ENCODE data around the gene ZNF280A.

ZNF280A gene, protein sequence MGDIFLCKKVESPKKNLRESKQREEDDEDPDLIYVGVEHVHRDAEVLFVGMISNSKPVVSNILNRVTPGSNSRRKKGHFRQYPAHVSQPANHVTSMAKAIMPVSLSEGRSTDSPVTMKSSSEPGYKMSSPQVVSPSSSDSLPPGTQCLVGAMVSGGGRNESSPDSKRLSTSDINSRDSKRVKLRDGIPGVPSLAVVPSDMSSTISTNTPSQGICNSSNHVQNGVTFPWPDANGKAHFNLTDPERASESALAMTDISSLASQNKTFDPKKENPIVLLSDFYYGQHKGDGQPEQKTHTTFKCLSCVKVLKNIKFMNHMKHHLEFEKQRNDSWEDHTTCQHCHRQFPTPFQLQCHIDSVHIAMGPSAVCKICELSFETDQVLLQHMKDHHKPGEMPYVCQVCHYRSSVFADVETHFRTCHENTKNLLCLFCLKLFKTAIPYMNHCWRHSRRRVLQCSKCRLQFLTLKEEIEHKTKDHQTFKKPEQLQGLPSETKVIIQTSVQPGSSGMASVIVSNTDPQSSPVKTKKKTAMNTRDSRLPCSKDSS

DNA sequence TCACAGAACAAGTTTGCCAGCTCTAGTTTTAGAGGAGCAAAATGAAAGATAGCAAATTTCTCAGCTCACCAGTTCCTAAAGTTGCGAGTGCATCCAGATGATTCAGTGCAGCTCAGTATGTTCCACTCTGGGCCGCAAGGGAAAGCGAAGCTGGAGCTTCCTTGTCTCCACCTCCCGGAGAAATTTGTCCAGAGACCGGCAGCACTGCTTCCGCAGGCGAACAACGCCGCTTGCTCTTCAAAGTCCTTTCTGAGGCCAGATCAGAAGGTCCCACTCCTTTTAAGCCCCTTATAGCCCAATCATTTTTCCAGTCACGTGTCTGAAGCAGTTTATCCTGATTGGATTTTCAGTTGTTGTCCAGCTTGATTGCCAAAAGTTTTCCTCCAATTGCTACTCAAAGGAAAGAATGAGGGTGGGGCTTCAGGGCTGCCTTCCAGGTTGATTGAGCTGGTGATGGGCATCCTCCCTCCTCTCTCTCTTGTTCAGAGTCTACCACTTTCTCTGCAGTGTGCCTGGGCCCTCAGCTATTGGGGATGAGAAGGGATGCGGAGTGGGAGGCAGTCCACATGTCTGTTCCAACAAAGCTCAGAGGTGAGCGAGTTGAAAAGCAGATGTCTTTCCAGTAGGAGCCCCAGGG lies at the start of gene ZNF280A:
Gene ZNF280A, minus strand, starts transcription at position 251 of the 637 bp plus-strand sequence. CDS start 4,640 bp downstream, outside the sequence.
- no peak for DNase-seq

DNA sequence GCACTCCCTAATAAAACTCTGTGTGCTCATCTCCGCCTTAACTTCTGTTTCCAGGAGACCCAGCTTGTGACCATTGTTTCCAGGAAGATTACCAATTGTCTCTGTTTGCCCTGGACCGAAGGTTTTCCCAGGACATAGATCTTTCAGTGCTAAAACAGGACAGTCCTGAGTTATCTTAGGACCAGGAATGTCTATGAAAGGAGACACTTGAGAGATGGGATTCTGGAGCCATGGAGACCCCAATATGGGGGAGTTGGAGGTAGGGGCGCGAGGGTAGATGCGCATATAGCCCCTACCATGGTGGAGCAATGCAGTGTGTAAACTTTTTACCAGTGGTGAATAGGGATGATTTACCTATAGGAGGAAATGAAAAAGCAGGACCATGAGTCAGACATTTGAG lies 49.1 kb upstream of the ZNF280A start:
- no peak for DNase-seq

DNA sequence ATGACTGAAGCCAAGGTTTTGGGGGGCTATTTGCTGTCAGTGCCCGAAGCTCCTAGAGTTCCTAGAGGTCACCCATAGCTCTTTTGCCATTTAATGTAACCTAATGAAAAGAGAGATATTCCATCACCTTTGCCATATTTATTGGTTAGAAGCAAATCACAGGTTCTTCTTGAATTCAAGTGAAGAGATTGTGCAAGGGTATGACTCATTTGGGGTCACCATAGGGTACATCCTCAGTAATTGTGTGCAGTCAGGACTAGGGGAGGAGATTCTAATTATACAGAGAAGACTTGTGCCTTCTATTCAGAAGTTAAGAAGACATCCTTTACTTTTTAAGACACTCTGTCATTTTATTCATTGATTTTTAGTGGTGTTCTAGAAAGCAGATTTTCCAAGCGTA lies 45.9 kb upstream of the ZNF280A start:
- no peak for DNase-seq

DNA sequence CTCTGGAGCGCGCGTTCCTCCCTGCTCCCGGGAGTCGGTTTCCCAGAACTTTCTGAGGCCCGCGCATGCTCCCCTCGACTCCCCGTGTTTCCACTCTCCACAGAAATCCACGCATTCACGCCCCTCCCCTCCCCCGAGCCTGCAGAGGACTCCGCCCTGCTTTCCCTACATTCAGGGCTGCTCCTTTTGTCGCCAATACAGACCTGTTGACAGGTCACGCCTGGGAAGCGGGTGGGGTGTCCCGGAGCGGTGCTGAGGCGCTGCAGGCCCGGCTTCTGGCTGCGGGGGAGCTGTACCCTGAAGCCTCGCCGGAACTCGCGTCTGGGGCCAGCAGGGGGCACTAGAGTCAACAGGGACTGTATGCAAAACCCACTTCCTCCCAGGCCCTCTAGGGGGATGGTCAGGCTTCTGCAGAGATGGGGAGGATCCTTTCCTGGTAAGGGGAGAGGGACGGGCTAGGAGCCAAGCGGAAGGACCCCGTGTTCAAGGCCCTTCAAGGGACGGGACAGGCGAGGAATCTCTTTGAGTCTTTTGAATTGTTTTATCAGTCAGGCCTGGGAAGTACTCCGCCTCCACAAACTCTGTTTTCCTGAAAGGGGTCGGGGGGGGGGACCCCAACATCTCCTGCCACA lies 39.0 kb upstream of the ZNF280A start, which contains the start of gene PRAME:
Gene PRAME, minus strand, starts transcription at position 294 of the 632 bp plus-strand sequence. CDS start 2,433 bp downstream, outside the sequence.
- DNase-seq, result peak; percentile 74

DNA sequence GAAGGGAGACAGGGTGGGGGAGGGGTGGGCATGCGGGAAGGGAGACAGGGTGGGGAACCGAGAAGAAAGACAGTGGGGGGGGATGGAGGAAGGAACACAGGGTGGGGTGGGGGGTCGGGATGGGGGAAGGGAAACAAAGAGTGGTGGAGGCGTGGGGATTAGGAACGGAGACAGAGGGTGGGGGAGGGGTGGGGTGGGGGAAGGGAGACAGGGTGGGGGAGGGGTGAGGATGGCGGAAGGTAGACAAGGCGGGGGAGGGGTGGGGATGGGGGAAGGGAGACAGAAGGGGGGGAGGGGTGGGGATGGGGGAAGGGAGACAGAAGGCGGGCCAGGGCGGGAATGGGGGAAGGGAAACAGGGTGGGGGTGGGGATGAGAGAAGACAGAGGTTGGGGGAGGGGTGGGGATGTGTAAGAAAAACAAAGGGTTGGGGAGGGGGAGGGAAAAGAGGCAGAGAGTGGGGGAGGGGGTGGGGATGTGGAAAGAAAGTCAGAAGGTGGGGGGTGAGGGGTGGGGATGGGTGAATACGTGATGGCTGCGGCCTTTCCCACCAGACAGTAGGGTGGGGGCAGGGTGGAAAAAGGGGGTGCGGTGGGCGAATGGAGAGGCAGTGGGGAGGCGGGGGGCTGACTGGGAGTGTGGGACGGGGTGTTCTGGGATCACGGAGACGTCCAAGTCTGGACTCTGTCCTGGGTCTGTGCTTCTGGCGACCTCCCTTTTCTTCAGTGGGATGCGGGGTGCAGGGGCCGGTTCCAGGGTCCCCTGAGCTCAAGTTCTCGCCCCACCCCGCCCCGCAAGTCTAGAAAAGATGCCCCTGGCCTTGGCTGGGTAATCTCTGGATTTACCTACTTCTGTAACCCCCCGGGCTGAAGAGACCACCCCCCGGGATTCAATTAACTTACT lies 38.3 kb upstream of the ZNF280A start:
- DNase-seq, result no peak

DNA sequence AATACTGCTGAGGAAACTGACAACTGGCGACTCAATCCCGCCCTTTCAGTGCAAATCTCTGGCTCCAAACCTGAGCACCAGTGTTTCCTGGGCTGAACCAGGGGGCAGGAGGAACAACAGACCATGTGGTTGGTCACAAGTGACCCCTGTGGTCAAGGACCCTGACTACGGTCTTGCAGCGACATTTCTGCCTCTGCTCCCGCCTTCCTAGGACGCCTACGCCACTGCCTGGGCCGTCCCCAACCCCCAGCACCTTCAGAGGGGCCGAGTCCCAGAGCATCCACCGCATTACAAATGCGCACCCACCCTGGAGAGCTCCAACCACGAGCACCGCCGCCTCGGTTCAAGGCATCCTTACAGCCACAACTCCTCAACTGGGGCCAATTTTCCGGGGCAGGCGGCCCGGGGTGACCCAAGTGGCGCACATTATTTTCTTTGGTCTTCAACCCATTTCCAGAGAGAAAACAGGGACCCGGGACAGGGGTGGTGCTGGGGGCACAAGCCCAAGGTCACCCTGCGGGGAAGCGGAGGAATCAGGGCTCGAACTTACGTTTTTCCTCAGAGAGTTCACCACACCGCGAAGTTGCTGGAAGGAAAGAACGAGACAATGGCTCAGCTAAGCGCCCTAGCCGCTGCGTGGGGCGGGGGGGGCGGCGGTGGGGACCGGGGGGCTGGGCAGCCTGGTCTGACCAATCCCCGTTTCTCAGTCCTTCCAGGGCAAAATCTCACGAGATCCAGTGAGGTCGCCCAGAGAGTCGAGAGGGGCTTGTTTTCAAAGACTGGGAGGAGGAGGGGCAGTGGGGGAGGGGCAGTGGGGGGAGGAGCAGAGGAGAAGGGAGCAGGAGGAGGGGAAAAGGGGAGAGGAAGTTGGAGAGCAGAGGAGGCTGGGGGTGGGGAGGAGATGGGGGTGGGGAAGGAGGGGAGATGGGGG lies 37.2 kb upstream of the ZNF280A start:
- DNase-seq, result no peak

DNA sequence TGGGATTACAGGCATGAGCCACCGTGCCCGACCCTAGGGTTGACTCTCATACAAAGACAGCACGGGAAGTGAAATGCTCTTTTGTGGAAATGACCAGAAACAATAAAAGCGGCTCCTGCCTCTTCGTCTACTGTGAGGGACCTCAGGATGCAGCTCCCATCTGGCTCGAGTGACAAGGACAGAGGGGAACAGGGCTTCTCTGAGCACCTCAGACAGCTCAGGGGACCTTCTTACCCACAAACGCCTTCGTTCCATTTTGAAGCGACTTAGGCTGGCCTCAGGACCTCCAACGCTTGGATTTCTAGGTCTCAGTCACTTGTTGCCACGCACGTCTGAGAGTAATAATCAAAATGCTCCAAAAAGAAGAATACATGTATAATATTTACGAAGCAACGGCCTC lies 36.5 kb upstream of the ZNF280A start:
- no peak for DNase-seq

DNA sequence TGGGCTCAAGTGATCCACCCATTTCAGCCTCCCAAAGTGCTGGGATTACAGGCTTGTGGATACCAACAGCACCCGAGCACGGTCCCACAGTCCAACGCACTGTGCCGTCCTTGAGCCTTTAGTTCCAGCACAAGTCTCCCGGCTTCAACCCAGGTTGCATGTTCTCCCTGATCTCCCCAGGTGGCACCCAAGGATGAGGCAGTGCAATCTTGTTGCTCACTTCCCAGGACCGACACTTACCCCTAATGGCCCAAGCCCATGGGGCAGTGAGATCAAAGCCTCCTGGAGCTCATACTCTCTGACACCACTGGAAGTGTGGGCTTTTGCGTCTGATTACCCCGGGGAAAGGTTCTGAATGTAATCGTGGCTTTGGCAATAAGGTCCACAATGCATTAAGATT lies 35.5 kb upstream of the ZNF280A start:
- DNase-seq, result no peak

DNA sequence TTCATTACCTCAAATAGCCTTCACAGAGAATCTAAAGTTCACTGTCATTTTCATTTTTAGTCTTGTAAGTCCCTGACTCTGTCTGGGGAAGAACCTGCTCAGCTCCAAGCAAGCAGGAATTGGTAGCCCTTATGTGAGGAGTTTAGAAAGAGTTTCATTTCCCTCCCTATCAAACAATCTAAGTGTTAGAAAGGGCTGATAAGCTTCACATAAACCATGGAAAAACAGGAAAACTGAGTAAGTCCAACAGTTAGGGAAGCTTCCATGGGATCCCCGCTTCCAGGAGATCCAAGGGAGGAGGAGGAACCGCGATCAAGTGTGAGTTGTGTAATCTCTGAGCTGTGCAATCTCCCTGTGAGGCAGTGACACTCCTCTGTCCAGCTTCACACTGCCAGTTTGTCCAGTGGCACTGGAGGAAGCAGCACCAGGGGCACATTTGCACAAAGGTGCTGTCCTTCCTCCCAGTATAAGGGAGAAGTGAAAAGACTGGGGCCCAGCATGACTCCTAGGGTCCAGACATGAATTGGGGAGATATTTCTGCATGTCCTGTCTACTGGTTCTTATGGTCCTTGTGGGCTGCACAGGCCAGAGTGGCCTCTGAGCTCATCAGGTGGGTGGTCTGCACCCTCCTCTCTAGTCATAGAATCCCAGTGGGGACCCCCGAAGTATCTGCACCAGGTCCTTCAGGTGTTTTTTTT lies 34.7 kb upstream of the ZNF280A start:
- no peak for DNase-seq

DNA sequence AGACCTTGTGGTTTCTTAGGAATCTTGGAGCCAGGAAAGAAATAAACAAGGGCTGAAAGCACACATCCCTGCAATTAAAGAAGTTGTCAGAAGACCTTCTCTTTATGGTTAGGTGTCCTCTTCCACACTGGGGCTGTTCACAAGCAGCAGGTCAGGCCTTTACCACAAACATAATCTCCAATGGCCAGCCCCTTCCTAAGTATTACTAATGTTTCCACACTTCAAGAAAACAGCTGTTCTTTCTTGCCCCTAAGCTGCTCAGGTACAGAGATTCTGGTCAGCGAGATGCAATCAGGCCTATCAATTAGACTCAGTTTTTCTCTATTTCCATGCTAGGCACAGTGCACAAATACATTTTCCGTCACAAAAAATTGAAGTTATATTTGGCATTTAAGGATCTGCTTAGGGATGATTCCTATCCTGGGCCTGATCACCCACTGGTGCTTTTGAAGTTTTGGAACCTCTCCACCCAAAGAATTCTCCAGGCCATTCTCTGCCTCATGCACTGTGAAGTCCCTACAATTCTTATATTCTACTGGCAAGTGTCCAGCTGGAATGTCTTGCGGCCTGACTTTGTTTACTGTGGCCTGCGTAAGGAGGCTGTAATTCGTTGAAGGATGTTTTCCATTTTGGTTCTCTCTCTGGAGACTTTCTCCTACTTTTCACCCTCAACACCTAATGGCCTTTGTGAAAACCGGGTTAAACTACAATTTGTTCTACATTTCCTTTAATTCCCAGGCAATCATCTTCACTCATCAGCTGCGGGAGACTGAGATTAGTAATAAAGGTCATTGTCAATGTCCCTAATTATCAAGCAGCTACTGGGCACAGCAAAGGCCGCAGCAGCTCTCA lies 33.9 kb upstream of the ZNF280A start:
- DNase-seq, result no peak

DNA sequence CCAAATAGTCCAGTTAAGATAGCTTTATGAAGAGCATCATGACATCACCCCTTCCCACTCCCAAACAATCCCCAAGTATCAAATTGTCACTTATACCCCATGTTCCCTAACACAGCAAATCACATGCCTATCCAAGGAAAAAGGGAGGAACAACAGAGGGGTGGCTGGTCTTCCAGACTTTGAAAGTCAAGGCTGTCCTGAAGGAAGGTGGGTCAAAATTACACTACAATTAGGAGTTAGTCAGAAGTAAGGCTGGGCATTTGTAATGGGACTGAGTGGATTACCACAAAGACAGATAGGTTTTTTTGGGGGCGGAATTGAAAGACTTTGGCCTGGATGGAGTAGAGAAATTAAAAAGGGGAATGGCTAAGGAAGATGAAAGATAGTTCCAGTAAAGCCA lies 33.1 kb upstream of the ZNF280A start:
- no peak for DNase-seq

DNA sequence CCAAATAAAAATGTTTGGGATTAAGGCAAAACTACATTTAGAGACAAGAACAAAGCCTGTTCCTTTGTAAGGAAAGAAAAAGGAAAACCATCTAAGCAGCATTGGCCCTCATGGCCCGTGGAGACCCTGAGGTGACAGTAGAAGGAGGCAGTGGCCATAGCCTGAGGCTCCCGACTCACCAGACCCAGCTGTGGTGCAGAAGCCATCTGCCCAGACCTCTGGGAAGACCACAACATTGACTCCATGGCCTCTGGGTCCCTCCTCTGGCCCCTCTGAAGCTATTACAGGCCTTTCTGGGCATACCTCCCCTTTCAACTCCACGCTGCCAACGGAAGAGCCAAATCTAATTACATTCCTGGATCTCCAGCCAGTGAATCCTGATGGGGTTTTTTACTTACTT lies 32.6 kb upstream of the ZNF280A start:
- no peak for DNase-seq

DNA sequence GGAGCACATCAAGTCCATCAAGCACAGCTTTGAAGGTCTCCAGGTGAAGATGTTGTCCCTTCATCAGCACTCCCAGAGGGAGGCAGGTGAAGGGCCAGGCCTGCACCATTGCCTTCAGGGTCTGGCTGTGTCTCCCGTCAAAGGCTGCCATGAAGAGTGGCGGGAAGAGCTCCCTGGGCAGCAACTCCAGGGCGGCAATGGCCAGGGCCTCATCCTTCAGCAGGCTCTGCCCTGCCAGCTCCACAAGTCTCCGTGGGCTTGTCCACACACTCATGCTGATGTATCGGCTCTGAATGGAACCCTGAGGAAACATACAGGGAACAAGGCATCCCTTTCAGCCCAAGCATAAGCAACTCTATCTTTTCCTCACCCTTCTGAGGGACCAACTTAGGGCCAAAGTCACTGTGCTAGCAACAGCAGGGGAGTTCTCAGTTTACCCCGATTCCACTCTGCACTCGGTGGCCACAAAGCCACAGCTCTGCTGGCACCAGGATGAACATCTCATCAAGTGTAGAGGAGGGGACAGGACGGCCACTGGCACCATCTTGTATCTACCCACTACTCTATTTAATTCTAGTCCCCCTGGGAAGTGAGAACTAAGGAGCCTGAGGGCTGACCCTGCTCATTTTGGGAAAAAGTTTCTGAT lies 30.8 kb upstream of the ZNF280A start:
- DNase-seq, result no peak

DNA sequence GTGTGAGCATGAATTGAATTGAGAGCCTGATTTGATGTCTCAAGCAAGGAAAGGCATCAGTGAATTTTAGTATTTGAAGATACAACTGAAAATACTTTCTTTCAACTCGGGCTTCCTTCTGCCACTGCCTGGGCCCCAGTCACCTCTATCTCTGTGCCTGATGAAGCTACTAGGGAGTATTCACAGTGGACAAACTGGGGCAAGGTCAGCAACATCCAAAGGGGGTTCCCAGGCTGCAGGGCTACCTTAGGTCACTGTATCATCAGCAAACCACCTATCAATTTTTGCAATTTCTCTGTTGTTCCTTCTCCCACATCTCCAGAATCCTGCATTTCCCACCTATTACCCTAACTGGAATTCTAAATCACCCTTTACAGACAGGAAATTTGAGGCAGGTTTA lies 28.8 kb upstream of the ZNF280A start:
- DNase-seq, result no peak

DNA sequence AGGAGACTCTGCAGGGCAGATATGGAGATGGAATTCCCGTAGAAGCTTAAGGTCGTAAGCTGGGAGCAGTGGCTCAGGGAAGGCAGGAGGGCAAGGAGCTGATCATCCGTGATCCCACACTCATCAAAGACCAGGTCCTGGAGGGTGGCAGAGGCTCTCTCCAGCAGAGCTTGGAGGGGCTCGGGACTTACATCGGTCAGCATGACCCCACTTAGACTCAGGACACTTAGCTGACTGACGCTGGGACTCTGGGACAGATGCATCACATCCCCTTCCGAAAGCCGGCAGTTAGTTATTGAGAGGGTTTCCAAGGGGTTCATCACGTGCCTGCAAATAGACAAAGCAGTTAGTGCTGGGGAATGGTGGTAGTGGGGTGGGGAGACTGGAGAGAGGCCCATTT lies 28.2 kb upstream of the ZNF280A start:
- DNase-seq, result no peak

DNA sequence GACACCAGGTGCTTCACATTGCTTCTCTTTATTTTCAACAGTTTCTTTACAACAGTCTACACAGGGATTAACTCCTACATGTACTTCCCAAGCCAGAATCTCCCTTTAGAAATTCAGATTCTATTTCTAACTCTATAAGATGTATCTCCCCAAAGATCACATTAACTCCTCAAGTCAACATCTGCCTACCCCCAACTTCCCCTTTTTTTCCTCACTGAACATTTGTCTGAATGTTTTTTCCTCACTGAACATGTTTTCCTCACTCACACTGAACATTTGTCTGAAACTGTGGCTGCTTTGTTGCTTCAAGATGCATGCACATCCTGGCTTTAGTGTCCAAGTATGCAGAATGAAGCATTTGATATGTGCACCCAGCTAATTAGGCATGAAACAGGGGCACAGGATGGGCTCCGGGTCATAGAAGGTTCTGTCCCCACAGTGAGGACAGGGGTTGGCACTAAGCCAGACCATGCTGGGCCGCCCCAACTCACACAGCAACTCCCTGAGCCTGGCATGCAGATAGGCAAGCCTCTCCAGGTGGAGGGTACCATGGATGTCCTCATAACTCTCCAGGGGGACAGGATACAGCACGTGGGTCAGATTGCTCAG lies 27.7 kb upstream of the ZNF280A start:
- no peak for DNase-seq

DNA sequence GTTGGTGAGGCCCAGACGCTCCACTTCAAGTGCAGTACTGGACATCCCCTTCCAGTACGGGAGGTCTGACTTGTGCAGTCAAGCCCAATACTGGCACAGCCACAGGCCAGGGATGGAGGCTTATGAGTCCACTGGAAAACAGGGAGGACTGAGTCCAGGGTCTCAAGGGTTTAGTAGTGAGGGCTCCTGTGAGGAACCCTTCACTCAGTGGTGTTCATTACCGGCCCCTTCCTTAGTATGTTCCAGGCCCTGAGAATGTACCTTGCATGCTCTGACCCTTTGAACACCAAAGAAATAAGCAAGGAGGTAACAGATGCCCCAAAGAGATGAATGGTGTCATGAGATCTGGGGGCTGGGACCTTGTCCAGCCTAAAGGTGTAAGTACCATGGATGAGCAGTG lies 27.2 kb upstream of the ZNF280A start:
- no peak for DNase-seq

DNA sequence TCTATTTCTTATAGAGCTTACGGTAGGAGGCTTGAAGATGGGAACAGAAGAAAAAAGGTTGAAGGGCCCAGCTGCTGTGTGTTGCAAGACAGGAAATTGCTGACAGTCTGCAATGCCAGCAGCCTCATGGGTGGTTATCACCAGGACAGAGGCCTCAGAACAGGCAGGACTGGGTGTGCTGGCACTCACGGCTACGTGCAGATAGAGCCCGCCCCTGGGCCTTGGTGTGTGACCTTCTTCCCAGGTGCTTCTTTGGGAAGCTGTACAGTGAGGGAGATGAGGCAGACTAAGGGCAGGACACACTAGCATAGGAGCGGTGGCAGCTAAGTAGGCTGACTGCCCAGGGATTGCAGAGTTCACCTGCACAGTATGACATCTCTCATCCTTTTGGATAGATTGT lies 26.4 kb upstream of the ZNF280A start:
- no peak for DNase-seq

DNA sequence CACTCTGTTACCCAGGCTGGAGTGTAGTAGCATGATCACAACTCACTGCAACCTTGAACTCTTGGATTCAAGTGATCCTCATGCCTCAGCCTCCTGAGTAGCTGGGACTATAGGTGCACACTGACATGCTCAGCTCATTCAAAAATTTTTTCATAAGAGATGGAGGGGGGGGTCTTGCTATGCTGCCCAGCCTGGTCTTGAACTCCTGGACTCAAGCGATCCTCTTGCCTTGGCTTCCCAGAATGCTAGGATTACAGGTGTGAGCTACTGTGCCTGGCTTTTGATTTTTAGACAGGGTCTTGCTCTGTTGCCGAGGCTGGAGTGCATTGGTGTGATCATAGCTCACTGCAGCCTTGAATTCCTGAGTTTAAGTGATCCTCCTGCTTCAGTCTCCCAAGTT lies 25.0 kb upstream of the ZNF280A start:
- DNase-seq, result no peak
